NB4 (cell line): ENCODE data around the gene WNT5A.

ENCODE experiments used
- DNase-seq: peaks from one replicate; pipeline ENCODE4 v3.0.0; 2010; ENCODE audit warnings: low read depth
- H3K4me3 ChIP-seq: one replicate; pipeline ENCODE4 v1.5.1; 2011; ENCODE audit warnings: mild to moderate bottlenecking, low read depth, low read length, moderate library complexity
- CTCF ChIP-seq: IDR thresholded peaks from one replicate; pipeline ENCODE4 v1.5.1; 2012; ENCODE audit warnings: low read depth, low read length
- MAX ChIP-seq: IDR thresholded peaks from 2 replicates; pipeline ENCODE4 v1.6.1; 2011; ENCODE audit warnings: low read depth, low read length
- MYC ChIP-seq: IDR thresholded peaks from 2 replicates; pipeline ENCODE4 v1.6.1; 2011; ENCODE audit warnings: low read depth, low read length
- POLR2A ChIP-seq: IDR thresholded peaks from 2 replicates; pipeline ENCODE4 v1.6.1; 2011; ENCODE audit warnings: mild to moderate bottlenecking; ENCODE audit not compliant: insufficient read length; ENCODE audit errors: extremely low read depth

Gene WNT5A

GRCh38 chr3:55486857-55487380, at the start of gene WNT5A:
Gene WNT5A, minus strand, starts transcription at chr3:55487306. Its CDS starts 321 bp downstream, at chr3:55486985.
- TF ChIP-seq MYC (no peak), CTCF (no peak), POLR2A (no peak), MAX (no peak)
- DNase-seq = no peak
- no peak within 1 kb of the TSS for H3K4me3 ChIP-seq

GRCh38 chr3:55534876-55535275, 47.8 kb upstream of the WNT5A start:
- no peak for DNase-seq
- no peak for TF ChIP-seq POLR2A
- no peak for TF ChIP-seq MAX
- no peak for TF ChIP-seq CTCF
- no peak for TF ChIP-seq MYC
- H3K4me3 ChIP-seq = no peak overlapping the region

- H3K4me3 ChIP-seq = no peak overlapping the region
- DNase-seq = no peak
- no peak for TF ChIP-seq CTCF
These were observed 45.7 kb upstream of the WNT5A start for GRCh38 chr3:55532806-55533205.

- TF ChIP-seq POLR2A (no peak), MYC (no peak), CTCF (no peak), MAX (no peak)
- DNase-seq = no peak
- no peak overlapping the region for H3K4me3 ChIP-seq
These were observed 44.2 kb upstream of the WNT5A start for GRCh38 chr3:55531321-55531720.

- H3K4me3 ChIP-seq = no peak overlapping the region
- no peak for TF ChIP-seq CTCF
- no peak for DNase-seq
These were observed 40.3 kb upstream of the WNT5A start for GRCh38 chr3:55527361-55527760.

GRCh38 chr3:55526332-55527030, 39.4 kb upstream of the WNT5A start:
- no peak for TF ChIP-seq CTCF
- H3K4me3 ChIP-seq = no peak overlapping the region
- no peak for DNase-seq
